Muscle layer of duodenum (tissue), 2 donors: ENCODE results near the gene HIPK2.

Experiments used
- H3K27ac ChIP-seq: one replicate; pipeline ENCODE4 v1.7.0; 2013; ENCODE audit warnings: mild to moderate bottlenecking, low read length
- H3K27me3 ChIP-seq: one replicate; pipeline ENCODE4 v1.7.0; 2013; ENCODE audit warnings: low read depth, mild to moderate bottlenecking, control low read depth, low read length
- H3K36me3 ChIP-seq, 2 donors: one replicate each; pipeline ENCODE4 v1.7.0; 2013; ENCODE audit warnings: low read length in 2 of 2, control low read depth in 1 of 2, mild to moderate bottlenecking in 1 of 2; ENCODE audit not compliant: insufficient read depth in 2 of 2, control insufficient read depth in 1 of 2
- H3K4me1 ChIP-seq, 2 donors: one replicate each; pipeline ENCODE4 v1.7.0; 2013; ENCODE audit warnings: low read length in 2 of 2, mild to moderate bottlenecking in 2 of 2, control low read depth in 1 of 2, moderate library complexity in 1 of 2; ENCODE audit not compliant: insufficient read depth in 2 of 2, control insufficient read depth in 1 of 2
- H3K4me3 ChIP-seq, 2 donors: one replicate each; pipeline ENCODE4 v1.7.0; 2013; ENCODE audit warnings: low read length in 2 of 2, low read depth in 1 of 2, mild to moderate bottlenecking in 1 of 2
- H3K9me3 ChIP-seq, 2 donors: one replicate each; pipeline ENCODE4 v1.7.0; 2013; ENCODE audit warnings: low read length in 2 of 2, control low read depth in 1 of 2, mild to moderate bottlenecking in 1 of 2; ENCODE audit not compliant: control insufficient read depth in 1 of 2
- donor health status: healthy.

The HIPK2 gene

DNA sequence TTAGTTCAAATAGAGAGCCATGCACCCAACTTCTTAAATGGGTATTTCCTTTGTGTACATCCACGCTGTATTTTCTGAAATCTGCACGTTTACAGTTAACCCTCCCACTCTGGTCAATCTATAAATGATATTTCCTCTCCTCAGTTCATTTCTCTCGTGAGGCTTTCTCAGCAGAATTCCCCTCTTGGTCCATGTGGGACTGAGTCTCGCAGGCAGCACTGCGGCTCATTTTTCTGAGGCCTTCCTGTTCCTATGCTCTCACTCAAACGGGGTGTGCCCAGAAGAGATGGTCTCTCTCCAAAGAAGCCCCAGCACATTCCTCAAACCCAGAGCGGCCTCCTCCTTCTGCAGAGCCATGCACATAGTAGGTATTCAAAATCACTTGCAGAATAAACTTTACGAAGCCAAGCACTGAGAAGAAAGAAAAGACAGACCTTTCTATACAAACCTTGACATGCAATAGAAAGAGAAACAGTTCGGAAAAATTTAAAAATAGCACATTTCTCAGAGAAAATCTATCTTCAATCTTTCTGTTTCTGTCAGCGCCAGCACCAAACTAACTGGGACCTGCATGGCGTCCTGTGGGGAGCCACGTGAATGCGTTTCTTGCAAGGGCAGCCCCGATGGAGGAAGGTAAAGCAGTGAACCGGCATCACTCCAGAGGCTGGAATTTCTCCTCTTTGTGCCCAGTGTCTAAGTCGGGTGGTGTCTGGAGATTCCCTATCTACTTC is 77.1 kb downstream of the HIPK2 start:
- H3K4me1 ChIP-seq, result peaks cover 17 to 19% of the 10 kb centered on the region in 2 donors
- H3K27me3 ChIP-seq, result no peaks in the 10 kb centered on the region
- H3K4me3 ChIP-seq, result no peak overlapping the region
- H3K9me3 ChIP-seq, result no peaks in the 10 kb centered on the region
- H3K36me3 ChIP-seq, result no peaks in the 10 kb centered on the region
- no peak overlapping the region for H3K27ac ChIP-seq

DNA sequence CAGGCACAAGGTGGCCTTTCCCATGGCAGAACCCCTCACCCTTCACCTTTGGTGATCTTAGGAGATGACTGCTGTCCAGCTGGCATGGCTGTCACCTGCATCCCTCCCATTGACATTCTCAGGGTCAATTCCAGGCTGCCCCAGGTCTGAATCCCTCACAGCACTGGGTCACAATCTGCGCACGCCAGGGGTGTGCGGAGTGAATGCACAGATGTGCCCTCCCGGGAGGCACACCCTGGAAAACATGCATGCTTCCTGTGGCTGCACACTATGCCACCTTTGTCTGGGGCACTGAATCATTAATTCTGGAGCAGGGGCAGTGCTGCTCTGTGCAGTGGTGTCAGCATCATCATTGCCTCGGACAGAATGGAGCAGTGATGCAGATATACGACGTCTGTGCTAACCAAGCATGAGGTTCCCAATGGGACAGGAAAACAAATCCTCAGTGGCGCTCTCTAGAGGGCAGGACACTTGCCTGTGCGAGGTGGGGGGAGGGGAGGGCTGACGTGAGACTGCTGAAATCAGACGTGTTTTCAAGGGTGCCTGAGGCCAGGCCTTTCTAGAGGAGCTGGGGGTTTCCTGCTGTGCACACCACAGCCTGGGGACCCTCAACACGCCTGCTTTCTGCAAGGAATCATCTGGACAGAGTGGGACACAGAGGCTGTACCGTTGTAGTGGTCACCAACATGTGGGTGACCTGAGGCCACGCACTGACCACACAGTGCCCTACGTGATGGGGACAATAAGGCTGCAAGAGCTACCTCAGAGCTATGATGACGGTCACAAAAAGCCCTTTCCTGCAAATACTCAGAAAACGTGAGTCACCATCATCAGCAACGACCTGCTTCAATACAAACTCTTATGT is 77.9 kb downstream of the HIPK2 start:
- peaks cover 17 to 19% of the 10 kb centered on the region in 2 donors for H3K4me1 ChIP-seq
- H3K27ac ChIP-seq, result no peak overlapping the region
- H3K36me3 ChIP-seq, result no peaks in the 10 kb centered on the region
- H3K27me3 ChIP-seq, result no peaks in the 10 kb centered on the region
- H3K4me3 ChIP-seq, result no peak overlapping the region
- H3K9me3 ChIP-seq, result no peaks in the 10 kb centered on the region

DNA sequence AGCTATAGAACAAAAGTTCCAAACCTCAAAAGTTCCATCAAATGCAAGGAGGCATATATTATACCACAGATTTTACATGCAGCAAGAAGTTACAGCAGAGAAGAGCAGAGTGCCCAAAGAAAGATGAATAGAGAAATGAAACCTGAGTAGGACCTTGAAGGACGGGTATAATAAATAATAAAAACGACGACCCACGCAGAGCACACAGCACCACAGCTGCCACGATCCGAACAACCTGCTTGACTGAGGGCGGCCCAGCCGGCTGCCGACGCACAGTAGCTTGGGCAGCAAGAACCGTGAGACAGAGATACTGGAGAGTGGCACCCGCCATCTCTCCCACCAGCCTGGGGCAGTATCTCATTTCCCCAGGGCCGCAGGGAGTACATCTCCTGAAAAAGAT is 79.0 kb downstream of the HIPK2 start:
- Histone ChIP-seq H3K4me1 (peaks cover 15 to 17% of the 10 kb centered on the region in 2 donors), H3K36me3 (no peaks in the 10 kb centered on the region), H3K4me3 (no peak overlapping the region), H3K27me3 (no peaks in the 10 kb centered on the region), H3K9me3 (no peaks in the 10 kb centered on the region), H3K27ac (no peak overlapping the region)

DNA sequence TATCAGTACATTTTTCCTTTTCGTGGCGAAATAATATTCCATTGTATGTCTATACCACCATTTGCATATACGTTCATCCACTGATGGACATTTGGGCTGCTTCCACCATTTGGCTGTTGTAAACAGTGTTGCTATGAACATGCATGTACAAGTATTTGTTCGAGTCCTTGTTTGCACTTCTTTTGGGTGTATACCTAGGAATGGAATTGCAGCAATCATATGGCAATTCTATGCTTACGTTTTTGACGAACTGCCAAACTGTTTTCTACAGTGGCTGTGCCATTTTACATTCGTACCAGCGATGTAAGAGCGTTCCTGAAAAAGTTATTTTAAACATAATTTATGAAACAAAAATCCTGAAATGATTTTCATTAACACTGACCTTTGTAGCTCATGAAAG is 79.5 kb downstream of the HIPK2 start:
- no peaks in the 10 kb centered on the region for H3K36me3 ChIP-seq

DNA sequence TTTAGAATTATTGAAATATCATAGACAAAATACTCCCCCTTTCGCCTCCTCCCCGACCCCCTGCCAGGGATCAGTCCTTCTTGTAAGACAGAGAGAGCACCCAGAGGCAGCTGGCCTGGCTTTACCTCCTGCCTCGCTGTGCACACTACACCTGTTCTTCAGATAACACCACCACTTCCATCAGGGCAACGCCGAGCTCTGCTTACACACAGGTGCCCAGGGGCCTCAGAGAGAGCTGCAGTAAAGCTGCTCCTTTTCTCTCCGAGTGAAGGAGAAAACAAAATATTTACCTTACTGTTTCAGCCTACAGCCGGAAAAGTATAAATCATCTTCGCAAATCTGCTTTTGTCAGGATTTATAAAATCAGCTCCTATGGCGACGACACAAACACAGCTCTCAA is 80.7 kb downstream of the HIPK2 start:
- no peaks in the 10 kb centered on the region for H3K27me3 ChIP-seq
- no peak overlapping the region for H3K4me3 ChIP-seq
- no peak overlapping the region for H3K27ac ChIP-seq
- no peaks in the 10 kb centered on the region for H3K9me3 ChIP-seq
- peaks cover under 1 to 3% of the 10 kb centered on the region in 2 donors for H3K4me1 ChIP-seq
- H3K36me3 ChIP-seq, result no peaks in the 10 kb centered on the region

More for the DNA sequence above, 79.5 kb downstream of the HIPK2 start:
- H3K27me3 ChIP-seq, result no peaks in the 10 kb centered on the region
- H3K4me1 ChIP-seq, result peaks cover 13 to 16% of the 10 kb centered on the region in 2 donors
- H3K9me3 ChIP-seq, result no peaks in the 10 kb centered on the region
- H3K27ac ChIP-seq, result no peak overlapping the region
- no peak overlapping the region for H3K4me3 ChIP-seq

DNA sequence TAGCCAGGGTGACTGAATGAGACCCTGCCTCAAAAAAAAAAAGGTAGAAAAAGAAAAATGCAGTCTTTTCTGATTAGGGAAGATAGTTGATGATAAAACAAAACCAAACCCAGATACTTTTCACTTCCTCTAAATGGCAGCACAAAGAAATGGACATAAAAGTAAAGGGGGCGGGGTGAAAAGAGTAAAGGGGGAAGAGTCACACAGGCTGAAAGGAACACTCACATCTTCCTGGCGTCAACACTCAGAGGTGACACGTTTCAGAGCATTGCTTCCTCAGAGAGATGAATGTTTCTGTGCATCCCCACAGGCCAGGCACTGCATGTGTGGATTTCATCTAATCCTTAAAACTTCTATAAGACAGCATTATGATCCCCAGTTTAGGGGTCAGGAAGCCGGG is 81.2 kb downstream of the HIPK2 start:
- H3K27me3 ChIP-seq, result no peaks in the 10 kb centered on the region
- H3K4me1 ChIP-seq, result no peaks in the 10 kb centered on the region
- no peak overlapping the region for H3K27ac ChIP-seq
- no peaks in the 10 kb centered on the region for H3K9me3 ChIP-seq
- H3K36me3 ChIP-seq, result no peaks in the 10 kb centered on the region
- H3K4me3 ChIP-seq, result no peak overlapping the region

DNA sequence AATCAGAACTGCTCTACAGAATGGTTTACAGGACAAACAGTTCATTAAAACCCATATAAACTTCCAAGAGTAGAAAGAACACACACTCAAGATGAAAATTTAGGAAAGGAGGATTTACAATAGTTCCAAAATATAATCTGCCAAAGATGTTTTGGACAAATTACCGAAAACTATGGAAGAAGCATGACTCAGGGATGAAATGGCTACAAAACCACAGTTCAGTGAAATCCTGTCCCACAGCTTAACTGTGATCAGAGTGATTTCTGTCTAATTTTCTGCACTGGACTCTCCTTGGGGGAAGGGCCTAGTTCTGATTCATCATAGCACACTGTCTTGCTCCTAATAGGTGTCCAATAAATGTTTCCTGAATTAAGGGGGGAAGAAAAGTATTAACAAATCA is 82.2 kb downstream of the HIPK2 start:
- H3K4me3 ChIP-seq, result no peak overlapping the region
- peaks cover 0 to 4% of the 10 kb centered on the region in 2 donors for H3K36me3 ChIP-seq
- no peaks in the 10 kb centered on the region for H3K27me3 ChIP-seq
- H3K4me1 ChIP-seq, result no peaks in the 10 kb centered on the region
- no peak overlapping the region for H3K27ac ChIP-seq
- no peaks in the 10 kb centered on the region for H3K9me3 ChIP-seq

DNA sequence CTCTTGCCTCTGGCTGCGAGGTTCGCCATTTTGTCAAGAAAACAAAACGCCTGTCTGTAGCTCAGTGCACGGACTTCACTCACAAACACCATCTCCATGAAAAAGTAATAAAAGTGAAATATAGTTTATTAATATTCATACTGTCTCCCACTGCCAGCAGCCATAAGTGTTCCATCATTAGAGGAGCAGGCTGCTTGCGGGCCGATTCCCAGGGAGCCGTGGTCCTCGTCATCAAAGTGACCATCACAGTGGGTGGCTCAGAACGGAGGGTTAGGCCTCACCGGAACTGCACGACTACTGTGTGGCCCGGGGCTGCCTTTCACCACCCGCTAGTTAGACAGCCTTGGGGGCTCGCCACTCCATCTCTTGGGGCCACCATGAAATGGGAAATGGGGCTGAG is 82.7 kb downstream of the HIPK2 start:
- no peaks in the 10 kb centered on the region for H3K9me3 ChIP-seq
- no peak overlapping the region for H3K4me3 ChIP-seq
- no peak overlapping the region for H3K27ac ChIP-seq
- H3K27me3 ChIP-seq, result no peaks in the 10 kb centered on the region
- peaks cover 0 to 4% of the 10 kb centered on the region in 2 donors for H3K36me3 ChIP-seq
- H3K4me1 ChIP-seq, result no peaks in the 10 kb centered on the region

DNA sequence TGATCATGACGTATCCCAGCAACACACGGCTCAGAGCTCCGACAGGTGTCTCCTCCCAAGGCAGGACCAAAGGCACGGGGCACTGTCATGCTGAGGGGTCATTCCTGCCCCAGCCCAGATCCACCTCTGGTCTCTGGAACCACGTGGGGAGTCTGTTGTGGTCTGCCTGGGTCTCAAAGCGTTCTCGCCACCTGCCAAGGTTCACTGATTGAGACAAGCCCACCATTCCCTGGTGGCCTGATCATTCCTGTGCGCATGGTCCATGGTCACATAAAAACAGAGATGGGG is 83.5 kb downstream of the HIPK2 start:
- H3K27me3 ChIP-seq, result no peaks in the 10 kb centered on the region
- peaks cover 0 to 4% of the 10 kb centered on the region in 2 donors for H3K36me3 ChIP-seq
- no peak overlapping the region for H3K27ac ChIP-seq
- H3K9me3 ChIP-seq, result no peaks in the 10 kb centered on the region
- no peak overlapping the region for H3K4me3 ChIP-seq
- no peaks in the 10 kb centered on the region for H3K4me1 ChIP-seq

DNA sequence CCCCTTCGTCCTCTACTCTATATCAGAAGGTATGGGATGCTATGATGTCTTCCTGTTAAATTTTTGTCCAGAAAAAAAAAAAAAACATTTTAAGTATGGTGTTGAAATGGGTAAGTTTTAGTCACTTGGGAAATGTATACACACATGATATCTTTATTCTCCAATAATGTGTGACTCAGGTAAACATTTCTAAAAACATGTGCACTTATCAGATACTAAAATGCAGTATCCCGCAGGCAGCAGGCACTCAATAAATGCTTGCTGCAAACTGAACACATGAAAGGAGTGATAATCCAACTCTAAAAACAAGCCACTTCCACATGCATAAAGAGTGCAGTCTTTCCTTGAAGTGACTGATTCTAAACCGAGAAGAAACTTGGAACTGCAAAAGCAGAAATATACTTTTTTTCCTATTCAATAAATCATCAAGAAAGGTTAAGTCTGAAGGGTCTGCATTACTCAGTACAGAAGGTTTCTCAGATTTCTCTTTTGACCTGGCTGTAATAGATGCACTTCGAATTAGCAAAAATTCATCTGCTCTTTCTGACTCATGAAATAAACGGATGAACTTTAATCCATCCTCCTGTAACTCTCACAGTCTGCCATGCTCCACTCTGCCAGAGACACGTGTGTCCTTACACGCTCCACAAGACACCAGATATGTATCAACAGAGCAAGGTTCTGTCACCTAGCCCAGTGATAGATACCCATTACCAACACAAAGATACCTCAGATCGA is 84.0 kb downstream of the HIPK2 start:
- H3K36me3 ChIP-seq, result peaks cover 0 to 4% of the 10 kb centered on the region in 2 donors
- no peak overlapping the region for H3K4me3 ChIP-seq
- no peaks in the 10 kb centered on the region for H3K27me3 ChIP-seq
- no peaks in the 10 kb centered on the region for H3K4me1 ChIP-seq
- no peaks in the 10 kb centered on the region for H3K9me3 ChIP-seq
- no peak overlapping the region for H3K27ac ChIP-seq

DNA sequence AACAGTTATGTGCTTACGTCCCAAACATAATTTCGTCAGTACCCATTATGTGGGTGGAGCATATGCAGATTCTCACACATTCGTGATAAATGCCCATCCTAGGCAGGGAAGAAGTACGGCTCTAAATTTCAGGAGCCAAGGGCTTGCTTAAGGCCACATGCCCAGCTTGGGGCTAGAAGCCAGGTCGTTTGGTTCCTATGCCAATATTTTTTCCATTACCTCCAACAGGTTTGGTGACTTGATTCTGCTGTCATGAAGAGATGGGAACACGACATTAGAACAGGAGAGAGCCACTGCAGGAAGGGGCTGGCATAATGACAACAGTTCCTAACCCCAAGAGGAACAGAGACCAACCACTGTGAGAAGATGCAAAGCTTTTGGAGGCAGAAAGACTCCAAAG is 85.1 kb downstream of the HIPK2 start:
- H3K27me3 ChIP-seq, result no peaks in the 10 kb centered on the region
- H3K27ac ChIP-seq, result no peak overlapping the region
- peaks cover 0 to 4% of the 10 kb centered on the region in 2 donors for H3K36me3 ChIP-seq
- no peaks in the 10 kb centered on the region for H3K4me1 ChIP-seq
- H3K4me3 ChIP-seq, result no peak overlapping the region
- H3K9me3 ChIP-seq, result no peaks in the 10 kb centered on the region
